ENCODE results near the gene TMEM200A. TPM values are rescaled to one million over a fixed set of nuclear protein-coding genes. Genes with fewer than 3 reads are reported as not detected.

Gene TMEM200A
- total RNA-seq, 2 donors from 2014 or later: 0.66 to 1.0 TPM

GRCh38 chr6:130409418-130410100 is 43.7 kb downstream of the TMEM200A start:
- intact Hi-C loops (cut with DNase I): no loop called here
- Histone ChIP-seq H3K27me3 (no peaks in the 10 kb centered on the region), H3K4me3 (no peak overlapping the region), H3K4me1 (no peaks in the 10 kb centered on the region), H3K9me3 (no peaks in the 10 kb centered on the region), H3K27ac (no peak overlapping the region), H3K36me3 (replicated peaks in 1 of 2; ENCODE audit: insufficient read depth in 1 of 2, low read depth in 2 of 2) (no peaks in the 10 kb centered on the region)
- ATAC-seq: no peak
- no peak for DNase-seq
- no peak for TF ChIP-seq CTCF (IDR thresholded peaks at IDR 0.05)
- TF ChIP-seq POLR2A (IDR thresholded peaks at IDR 0.05): no peak
- WGBS, 2 donors: 34 to 38% methylated on average over 2 of the region's 2 CpGs

- Histone ChIP-seq H3K27me3 (no peaks in the 10 kb centered on the region), H3K4me3 (no peak overlapping the region), H3K36me3 (replicated peaks in 1 of 2; ENCODE audit: insufficient read depth in 1 of 2, low read depth in 2 of 2) (no peaks in the 10 kb centered on the region), H3K9me3 (no peaks in the 10 kb centered on the region), H3K4me1 (no peaks in the 10 kb centered on the region), H3K27ac (no peak overlapping the region)
- no peak for DNase-seq
- intact Hi-C loops (cut with DNase I): no loop called here
- 54 to 67% methylated on average over 2 of the region's 2 CpGs for WGBS, 2 donors
- ATAC-seq: no peak
- TF ChIP-seq CTCF (IDR thresholded peaks at IDR 0.05): no peak
- TF ChIP-seq POLR2A (IDR thresholded peaks at IDR 0.05): no peak
These were observed 45.7 kb downstream of the TMEM200A start for GRCh38 chr6:130411481-130411880.

DNA sequence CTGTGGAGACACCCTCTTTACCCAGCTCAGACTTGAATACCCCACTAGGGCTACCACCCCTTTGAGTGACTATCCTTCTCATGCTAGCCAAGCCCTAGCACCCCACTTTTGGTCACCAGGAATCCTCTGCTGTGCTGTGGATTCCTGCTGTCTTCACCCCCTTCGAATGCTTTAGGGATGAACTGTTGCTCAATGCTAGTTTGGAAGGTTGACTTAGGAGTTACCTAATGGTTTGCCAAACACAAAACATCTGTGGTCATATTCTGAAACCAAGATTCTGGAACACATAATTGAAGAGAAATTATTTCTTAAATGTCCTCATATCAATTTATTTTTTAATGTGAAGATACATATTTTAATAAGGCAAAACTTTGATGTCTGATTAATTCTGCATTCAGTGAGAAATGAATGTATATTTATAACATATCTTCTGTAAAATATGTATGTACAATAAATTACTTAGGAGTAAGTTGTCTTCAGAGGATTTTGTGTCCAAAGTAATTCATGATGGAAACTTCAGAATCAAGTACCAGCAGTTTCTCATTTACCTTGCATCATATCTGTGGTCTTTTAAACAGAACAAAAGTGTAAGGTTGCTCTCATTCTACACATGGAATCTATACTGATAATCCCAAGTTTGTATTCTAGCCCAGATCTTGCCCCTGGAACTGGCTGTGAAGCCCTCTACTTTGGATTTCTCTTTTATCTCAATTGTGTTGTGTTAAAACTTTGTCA is 46.9 kb downstream of the TMEM200A start:
- H3K4me1 ChIP-seq: no peaks in the 10 kb centered on the region
- intact Hi-C loops (cut with DNase I): no loop called here
- H3K9me3 ChIP-seq: no peaks in the 10 kb centered on the region
- H3K27ac ChIP-seq: no peak overlapping the region
- 37 to 50% methylated on average over 1 of the region's 1 CpG for WGBS, 2 donors
- DNase-seq: no peak
- no peaks in the 10 kb centered on the region for H3K36me3 ChIP-seq (replicated peaks in 1 of 2; ENCODE audit: insufficient read depth in 1 of 2, low read depth in 2 of 2)
- no peak for TF ChIP-seq POLR2A (IDR thresholded peaks at IDR 0.05)
- TF ChIP-seq CTCF (IDR thresholded peaks at IDR 0.05): no peak
- ATAC-seq: no peak
- no peak overlapping the region for H3K4me3 ChIP-seq
- H3K27me3 ChIP-seq: no peaks in the 10 kb centered on the region

DNA sequence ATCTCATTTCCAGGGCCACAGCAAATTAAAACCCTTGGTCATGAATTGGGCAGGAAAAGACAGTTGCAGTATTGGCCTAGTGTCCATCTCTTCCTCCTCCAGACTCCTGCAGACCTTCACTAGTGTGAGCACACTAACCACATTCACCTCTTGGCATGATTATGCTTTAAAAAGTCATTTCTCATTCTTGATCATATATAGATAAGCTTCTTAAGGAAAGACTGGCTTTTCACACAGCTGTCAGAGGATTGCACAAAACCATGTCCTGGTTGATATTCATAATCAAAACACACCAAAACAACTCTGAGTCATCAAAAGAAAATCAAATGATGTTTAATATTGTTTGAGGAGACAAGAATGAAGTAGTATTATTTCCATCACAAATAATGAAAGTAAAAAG is 52.1 kb downstream of the TMEM200A start:
- TF ChIP-seq CTCF (IDR thresholded peaks at IDR 0.05): no peak
- no peak for TF ChIP-seq POLR2A (IDR thresholded peaks at IDR 0.05)
- ATAC-seq: no peak
- H3K4me3 ChIP-seq: no peak overlapping the region

More for the DNA sequence above, 52.1 kb downstream of the TMEM200A start:
- Histone ChIP-seq H3K9me3 (no peaks in the 10 kb centered on the region), H3K27ac (no peak overlapping the region), H3K27me3 (no peaks in the 10 kb centered on the region), H3K4me1 (no peaks in the 10 kb centered on the region), H3K36me3 (replicated peaks in 1 of 2; ENCODE audit: insufficient read depth in 1 of 2, low read depth in 2 of 2) (no peaks in the 10 kb centered on the region)
- intact Hi-C loops (cut with DNase I): no loop called here
- DNase-seq: no peak

Measured in body of pancreas (tissue), 4 donors.